Astrocyte (in vitro differentiated cells and primary cell): ENCODE data around the gene NCOA5. TPM values are rescaled to one million over a fixed set of nuclear protein-coding genes. Genes with fewer than 3 reads are reported as not detected.

Source experiments
- DNase-seq: peaks from one replicate; pipeline ENCODE4 v3.0.0-alpha.2; 2010; ENCODE audit warnings: low read depth
- FAIRE-seq: peaks from 2 replicates; lab custom pipeline; 2011; peaks lifted over from hg19 to GRCh38; lab: Jason Lieb, UNC
- H2AFZ ChIP-seq: 2 replicates; pipeline ENCODE4 v1.6.0; 2012; ENCODE audit warnings: low read depth, low read length, inconsistent platforms
- H3K27ac ChIP-seq: 2 replicates; pipeline ENCODE4 v1.5.1; 2011; ENCODE audit warnings: low read depth, low read length, inconsistent platforms
- H3K27me3 ChIP-seq: 2 replicates; pipeline ENCODE4 v1.6.0; 2011; ENCODE audit warnings: low read length, inconsistent platforms; ENCODE audit not compliant: insufficient read depth
- H3K36me3 ChIP-seq: 2 replicates; pipeline ENCODE4 v1.5.1; 2011; ENCODE audit warnings: low read length, inconsistent platforms; ENCODE audit not compliant: insufficient read depth
- H3K4me1 ChIP-seq: 2 replicates; pipeline ENCODE4 v1.5.1; 2011; ENCODE audit warnings: low read length, inconsistent platforms; ENCODE audit not compliant: insufficient read depth
- H3K4me2 ChIP-seq: 2 replicates; pipeline ENCODE4 v1.6.0; 2012; ENCODE audit warnings: low read length, inconsistent platforms
- H3K4me3 ChIP-seq: 2 replicates; pipeline ENCODE4 v1.5.1; 2011; ENCODE audit warnings: low read depth, mild to moderate bottlenecking, low read length, inconsistent platforms; ENCODE audit not compliant: insufficient read depth
- H3K79me2 ChIP-seq: 2 replicates; pipeline ENCODE4 v1.6.0; 2012; ENCODE audit warnings: mild to moderate bottlenecking, low read length, inconsistent platforms; ENCODE audit not compliant: insufficient read depth
- H3K9ac ChIP-seq: 2 replicates; pipeline ENCODE4 v1.6.0; 2012; ENCODE audit warnings: mild to moderate bottlenecking, low read length, inconsistent platforms
- H3K9me3 ChIP-seq: 2 replicates; pipeline ENCODE4 v1.5.1; 2012; ENCODE audit warnings: low read depth, mild to moderate bottlenecking, low read length, inconsistent platforms; ENCODE audit not compliant: insufficient read depth
- H4K20me1 ChIP-seq: 2 replicates; pipeline ENCODE4 v1.6.0; 2012; ENCODE audit warnings: low read length, inconsistent platforms; ENCODE audit not compliant: insufficient read depth
- H3K27ac Mint-ChIP-seq: one replicate; pipeline ENCODE4 v1.8.0; 2021; ENCODE audit warnings: mild to moderate bottlenecking, mixed read lengths; ENCODE audit not compliant: unreplicated experiment
- H3K27me3 Mint-ChIP-seq: one replicate; pipeline ENCODE4 v1.8.0; 2021; ENCODE audit warnings: low read depth, mixed read lengths; ENCODE audit not compliant: unreplicated experiment
- H3K36me3 Mint-ChIP-seq: one replicate; pipeline ENCODE4 v1.8.0; 2021; ENCODE audit warnings: low read depth, mixed read lengths; ENCODE audit not compliant: unreplicated experiment
- H3K4me1 Mint-ChIP-seq: one replicate; pipeline ENCODE4 v1.8.0; 2021; ENCODE audit warnings: low read depth, mixed read lengths; ENCODE audit not compliant: unreplicated experiment
- H3K4me3 Mint-ChIP-seq: one replicate; pipeline ENCODE4 v1.8.0; 2021; ENCODE audit warnings: mild to moderate bottlenecking, moderate library complexity, mixed read lengths; ENCODE audit not compliant: unreplicated experiment
- H3K9me3 Mint-ChIP-seq: one replicate; pipeline ENCODE4 v1.8.0; 2021; ENCODE audit warnings: mild to moderate bottlenecking, mixed read lengths; ENCODE audit not compliant: unreplicated experiment
- EZH2 ChIP-seq: IDR thresholded peaks from 2 replicates; pipeline ENCODE4 v1.6.1; 2012; ENCODE audit warnings: mild to moderate bottlenecking, low read length, inconsistent platforms; ENCODE audit not compliant: insufficient read depth
- total RNA-seq: library from RNA; stranded (reverse); gene quantifications from 2 replicates; pipeline ENCODE4 v1.2.1, GENCODE V29; 2021
- TF ChIP-seq, protein P1 (sequence below): IDR thresholded peaks from 2 replicates; pipeline ENCODE4 v1.5.1; 2011; ENCODE audit warnings: low read depth, mild to moderate bottlenecking, inconsistent platforms, low read length, moderate library complexity; ENCODE audit not compliant: insufficient read depth

NCOA5 gene
- total RNA-seq, 1 donor from 2014 or later, result 20.7 TPM

DNA sequence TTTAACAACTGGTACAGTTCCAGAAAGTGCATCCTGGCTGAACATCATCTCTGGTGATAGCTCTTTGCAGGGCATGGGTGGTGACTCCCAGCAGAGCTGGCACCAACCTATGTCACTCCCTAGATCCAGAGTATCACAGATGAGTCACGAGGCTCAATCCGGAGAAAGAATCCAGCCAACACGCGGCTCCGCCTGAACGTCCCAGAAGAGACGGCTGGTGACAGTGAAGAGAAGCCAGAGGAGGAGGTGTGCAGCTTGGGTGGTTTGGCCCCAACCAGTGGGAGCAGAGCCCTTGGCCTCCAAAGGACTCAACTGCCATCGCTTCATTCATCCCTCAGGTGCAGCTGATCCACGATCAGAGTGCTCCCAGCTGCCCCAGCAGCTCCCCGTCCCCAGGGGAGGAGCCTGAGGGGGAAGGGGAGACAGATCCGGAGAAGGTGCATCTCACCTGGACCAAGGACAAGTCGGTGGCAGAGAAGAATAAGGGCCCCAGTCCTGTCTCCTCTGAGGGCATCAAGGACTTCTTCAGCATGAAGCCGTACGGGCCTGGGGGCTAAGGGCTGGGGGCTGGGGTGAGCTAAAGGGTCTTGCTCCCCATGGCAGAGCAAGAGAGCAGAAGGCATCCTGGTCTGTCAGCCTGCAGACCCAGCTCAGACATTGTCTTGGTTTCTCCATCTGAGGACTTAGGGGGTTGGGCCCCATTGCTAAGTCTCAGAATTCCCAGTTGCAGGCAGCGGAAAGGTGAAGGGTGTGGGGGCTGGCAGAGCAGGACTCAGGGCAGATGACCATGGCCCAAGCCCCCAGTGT is 33.5 kb downstream of the NCOA5 start:
- DNase-seq (no peak), FAIRE-seq (no peak)
- H3K4me3 Mint-ChIP-seq, result no peak overlapping the region
- peaks cover 22% of the 10 kb centered on the region for H3K36me3 Mint-ChIP-seq
- Histone ChIP-seq H3K4me3 (no peak overlapping the region), H3K4me2 (no peak overlapping the region), H3K9ac (no peak overlapping the region), H3K79me2 (no peaks in the 10 kb centered on the region), H3K27ac (no peak overlapping the region), H3K4me1 (peaks cover 14% of the 10 kb centered on the region), H3K27me3 (peaks cover 10% of the 10 kb centered on the region), H3K36me3 (no peaks in the 10 kb centered on the region), H4K20me1 (peaks cover 45% of the 10 kb centered on the region), H2AFZ (no peak overlapping the region), H3K9me3 (no peaks in the 10 kb centered on the region)
- no peak overlapping the region for H3K27ac Mint-ChIP-seq
- peaks cover 67% of the 10 kb centered on the region for H3K27me3 Mint-ChIP-seq
- H3K4me1 Mint-ChIP-seq, result peaks cover 11% of the 10 kb centered on the region
- H3K9me3 Mint-ChIP-seq, result peaks cover 8% of the 10 kb centered on the region
- TF ChIP-seq, protein P1, sequence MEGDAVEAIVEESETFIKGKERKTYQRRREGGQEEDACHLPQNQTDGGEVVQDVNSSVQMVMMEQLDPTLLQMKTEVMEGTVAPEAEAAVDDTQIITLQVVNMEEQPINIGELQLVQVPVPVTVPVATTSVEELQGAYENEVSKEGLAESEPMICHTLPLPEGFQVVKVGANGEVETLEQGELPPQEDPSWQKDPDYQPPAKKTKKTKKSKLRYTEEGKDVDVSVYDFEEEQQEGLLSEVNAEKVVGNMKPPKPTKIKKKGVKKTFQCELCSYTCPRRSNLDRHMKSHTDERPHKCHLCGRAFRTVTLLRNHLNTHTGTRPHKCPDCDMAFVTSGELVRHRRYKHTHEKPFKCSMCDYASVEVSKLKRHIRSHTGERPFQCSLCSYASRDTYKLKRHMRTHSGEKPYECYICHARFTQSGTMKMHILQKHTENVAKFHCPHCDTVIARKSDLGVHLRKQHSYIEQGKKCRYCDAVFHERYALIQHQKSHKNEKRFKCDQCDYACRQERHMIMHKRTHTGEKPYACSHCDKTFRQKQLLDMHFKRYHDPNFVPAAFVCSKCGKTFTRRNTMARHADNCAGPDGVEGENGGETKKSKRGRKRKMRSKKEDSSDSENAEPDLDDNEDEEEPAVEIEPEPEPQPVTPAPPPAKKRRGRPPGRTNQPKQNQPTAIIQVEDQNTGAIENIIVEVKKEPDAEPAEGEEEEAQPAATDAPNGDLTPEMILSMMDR, result no peak
- no peak for TF ChIP-seq EZH2

DNA sequence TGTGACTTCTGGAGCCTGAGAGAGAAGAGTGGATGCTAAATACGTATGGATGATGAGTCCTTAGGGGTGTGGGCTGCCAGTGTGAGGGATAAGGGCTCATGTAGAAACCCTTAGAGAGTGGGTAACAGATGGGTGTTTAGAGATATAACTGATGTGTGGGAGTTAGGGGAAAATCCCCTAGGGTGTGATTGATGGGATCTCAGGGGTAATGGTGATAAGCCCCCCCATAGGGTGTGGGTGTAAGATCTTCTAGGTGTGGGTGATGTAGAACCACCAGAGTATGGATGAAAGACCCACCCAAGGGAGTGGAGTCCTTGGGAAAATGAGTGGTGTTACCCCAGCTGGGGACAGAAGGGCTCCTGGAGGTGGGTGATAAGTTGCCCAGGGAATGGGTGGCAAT is 34.5 kb downstream of the NCOA5 start:
- Histone ChIP-seq H3K79me2 (no peaks in the 10 kb centered on the region), H3K9me3 (no peaks in the 10 kb centered on the region), H3K27me3 (peaks cover 10% of the 10 kb centered on the region), H3K36me3 (no peaks in the 10 kb centered on the region), H3K4me1 (peaks cover 14% of the 10 kb centered on the region), H3K4me2 (no peak overlapping the region), H2AFZ (no peak overlapping the region), H3K9ac (no peak overlapping the region), H3K27ac (no peak overlapping the region), H4K20me1 (peaks cover 36% of the 10 kb centered on the region), H3K4me3 (no peak overlapping the region)
- Mint-ChIP-seq H3K4me1 (peaks cover 7% of the 10 kb centered on the region), H3K27ac (no peak overlapping the region), H3K36me3 (peaks cover 18% of the 10 kb centered on the region), H3K27me3 (peaks cover 76% of the 10 kb centered on the region), H3K4me3 (no peak overlapping the region), H3K9me3 (peaks cover 14% of the 10 kb centered on the region)
- FAIRE-seq (no peak), DNase-seq (no peak)
- no peak for TF ChIP-seq EZH2
- TF ChIP-seq, protein P1, result no peak

DNA sequence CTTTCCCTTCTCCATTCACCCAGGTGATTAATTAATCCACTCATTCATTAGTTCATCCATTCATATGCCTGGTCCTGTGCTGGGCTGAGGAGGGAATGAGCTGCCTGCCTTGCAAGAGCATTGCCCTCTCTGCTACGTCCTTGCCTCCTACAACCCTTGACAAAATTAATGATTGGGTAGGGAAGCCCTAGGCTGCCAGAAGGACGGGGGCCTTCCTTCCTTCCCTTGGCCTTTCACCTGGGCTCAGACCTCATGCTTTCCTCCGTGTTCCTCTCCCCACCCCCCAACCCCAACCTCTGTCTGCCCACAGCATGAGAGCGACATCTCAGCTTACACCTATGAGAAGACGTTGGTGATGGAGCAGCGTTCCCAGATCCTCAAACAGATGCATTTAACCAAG is 35.2 kb downstream of the NCOA5 start:
- no peak for FAIRE-seq
- no peak overlapping the region for H3K27ac Mint-ChIP-seq
- no peak for DNase-seq
- H3K4me3 Mint-ChIP-seq, result no peak overlapping the region
- no peak overlapping the region for H2AFZ ChIP-seq
- H3K79me2 ChIP-seq, result no peaks in the 10 kb centered on the region
- H3K36me3 ChIP-seq, result no peaks in the 10 kb centered on the region
- H3K9ac ChIP-seq, result no peak overlapping the region
- H3K9me3 Mint-ChIP-seq, result peaks cover 14% of the 10 kb centered on the region
- H3K36me3 Mint-ChIP-seq, result peaks cover 18% of the 10 kb centered on the region
- H3K9me3 ChIP-seq, result no peaks in the 10 kb centered on the region
- H3K4me1 ChIP-seq, result peaks cover 14% of the 10 kb centered on the region
- peaks cover 83% of the 10 kb centered on the region for H3K27me3 Mint-ChIP-seq
- no peak overlapping the region for H3K27ac ChIP-seq
- peaks cover 29% of the 10 kb centered on the region for H4K20me1 ChIP-seq
- TF ChIP-seq, protein P1, result no peak
- TF ChIP-seq EZH2, result no peak
- peaks cover 5% of the 10 kb centered on the region for H3K4me1 Mint-ChIP-seq
- no peak overlapping the region for H3K4me2 ChIP-seq
- no peak overlapping the region for H3K4me3 ChIP-seq
- peaks cover 14% of the 10 kb centered on the region for H3K27me3 ChIP-seq
